NCI-H187 (cell line): ENCODE data around the gene IL10RA.
"Not testable (repeated sequence)": the region's sequence is repeated elsewhere in the genome, so short reads cannot be mapped to it uniquely, and the experiment has no call there.

Source experiments
- DNase-seq, 2 experiments: peaks; one replicate each; lab custom pipeline; 2025; lab: John Stamatoyannopoulos, UW

IL10RA gene

DNA sequence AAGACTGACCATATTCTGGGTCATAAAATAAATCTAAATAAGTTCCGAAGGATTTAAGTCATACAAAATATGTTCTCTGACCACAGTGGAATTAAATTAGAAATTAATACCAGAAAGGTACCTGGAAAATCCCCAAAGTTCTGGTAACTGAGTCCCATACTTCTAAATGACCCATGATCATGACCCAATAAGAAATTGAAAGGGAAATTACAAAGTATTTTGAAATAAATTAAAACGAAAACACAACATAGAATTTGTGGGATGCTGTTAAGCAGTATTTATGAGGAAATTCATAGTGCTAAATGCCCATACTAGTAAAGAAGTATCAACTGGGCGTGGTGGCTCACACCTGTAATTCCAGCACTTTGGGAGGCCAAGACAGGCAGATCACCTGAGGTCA lies 23.4 kb upstream of the IL10RA start:
- DNase-seq, result no peak

DNA sequence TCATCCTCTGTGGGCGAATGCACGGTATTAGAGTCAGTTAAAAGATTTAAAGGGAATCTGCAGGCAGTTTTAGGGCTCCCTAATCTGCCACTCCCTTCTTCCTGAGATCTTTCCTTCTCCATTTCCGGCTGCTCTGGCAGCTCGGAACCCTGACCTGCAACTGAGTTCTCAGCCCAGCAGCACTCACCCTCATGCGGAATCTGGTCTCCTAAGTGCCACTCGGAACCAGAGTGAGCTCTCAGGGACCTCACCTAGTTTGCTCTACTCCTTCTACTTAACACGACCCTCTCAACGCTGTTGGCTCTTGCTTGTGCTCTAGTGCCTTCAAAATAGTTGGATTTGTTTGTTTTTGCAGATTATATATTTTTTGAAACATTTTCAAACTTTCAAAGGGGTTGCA lies 19.3 kb upstream of the IL10RA start:
- DNase-seq, result no peak

DNA sequence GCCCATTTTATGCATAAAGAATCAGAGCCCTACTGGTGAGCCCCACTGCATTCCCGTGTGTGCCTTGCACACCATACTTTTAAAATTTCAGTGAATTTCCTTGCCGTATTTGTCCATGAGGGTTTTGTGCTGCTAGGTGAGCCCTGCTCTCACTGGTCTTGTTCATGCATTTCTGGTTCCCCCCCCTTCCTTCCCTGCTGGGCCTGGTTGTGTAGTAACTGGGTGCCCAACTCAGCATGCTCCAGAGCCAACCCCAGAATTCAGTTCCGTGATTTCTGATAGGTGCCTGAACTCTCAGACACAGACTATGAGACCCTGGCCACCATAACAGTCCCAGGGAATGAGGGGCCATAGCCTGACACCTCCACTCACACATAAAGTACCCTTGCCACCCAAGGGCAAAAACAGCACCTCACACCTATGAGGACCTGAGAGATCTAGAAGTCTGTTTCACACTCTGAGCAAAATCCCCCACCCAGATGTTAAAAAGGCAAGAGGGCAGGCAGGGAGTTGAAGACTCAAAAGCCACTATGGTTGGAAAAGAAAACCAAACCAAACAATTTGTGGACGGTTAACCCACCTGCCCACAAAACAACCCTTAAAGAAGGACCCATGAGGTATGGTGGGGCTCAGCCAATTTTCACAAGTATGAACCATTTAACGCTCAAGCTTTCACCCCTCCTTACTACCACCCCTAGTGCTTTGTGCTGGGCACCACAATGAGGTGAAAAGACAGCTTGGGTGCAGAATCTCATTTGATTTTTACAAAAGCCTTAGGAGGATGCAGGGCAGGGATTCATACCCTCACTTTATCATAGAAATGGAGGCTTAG lies 16.8 kb upstream of the IL10RA start:
- no peak for DNase-seq

- no peak for DNase-seq
Observed at GRCh38 chr11:117970400-117971024, 15.7 kb upstream of the IL10RA start.

DNA sequence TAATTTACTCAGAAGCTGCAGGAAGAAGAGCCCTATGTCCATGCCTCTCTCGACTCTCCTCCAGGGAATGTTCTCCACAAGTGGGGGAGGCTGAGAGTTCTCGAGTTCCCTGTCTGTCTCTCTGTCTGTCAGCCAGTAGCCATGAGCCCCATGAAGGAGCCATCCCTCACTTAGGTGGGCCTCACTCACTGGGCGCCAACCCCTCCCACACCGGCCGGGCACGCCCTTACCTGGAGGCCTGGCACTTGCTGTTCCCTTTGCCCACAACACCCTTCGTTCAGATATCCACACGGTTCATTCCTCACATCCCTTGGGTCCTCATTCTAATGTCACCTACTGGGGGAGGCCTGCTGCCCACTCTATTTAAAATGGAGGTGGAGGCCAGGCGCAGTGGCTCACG lies 14.2 kb upstream of the IL10RA start:
- DNase-seq, result no peak

GRCh38 chr11:117972629-117973502 lies 13.3 kb upstream of the IL10RA start:
- no peak for DNase-seq

- DNase-seq, result no peak
Observed at GRCh38 chr11:117973503-117973860, 12.7 kb upstream of the IL10RA start.

DNA sequence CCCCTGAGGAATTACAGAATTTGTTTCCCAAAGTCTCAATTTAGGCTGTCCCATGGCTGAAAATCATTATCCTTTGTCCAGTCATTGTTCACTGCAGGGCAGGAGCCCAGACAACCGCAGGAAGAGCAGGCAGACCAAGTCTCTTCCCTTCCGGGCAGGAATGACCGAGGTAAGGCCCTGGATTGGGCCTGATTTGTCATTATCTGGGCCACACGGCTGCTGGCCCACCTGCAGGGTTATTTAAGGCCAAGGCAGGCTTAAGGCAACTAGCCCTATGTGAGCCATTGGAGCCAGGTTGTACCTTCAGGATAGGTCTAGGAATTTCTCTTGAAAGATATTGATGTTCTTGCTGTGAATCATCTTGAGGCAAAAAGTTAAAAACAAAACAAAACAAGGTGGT lies 9.7 kb upstream of the IL10RA start:
- DNase-seq, result no peak

DNA sequence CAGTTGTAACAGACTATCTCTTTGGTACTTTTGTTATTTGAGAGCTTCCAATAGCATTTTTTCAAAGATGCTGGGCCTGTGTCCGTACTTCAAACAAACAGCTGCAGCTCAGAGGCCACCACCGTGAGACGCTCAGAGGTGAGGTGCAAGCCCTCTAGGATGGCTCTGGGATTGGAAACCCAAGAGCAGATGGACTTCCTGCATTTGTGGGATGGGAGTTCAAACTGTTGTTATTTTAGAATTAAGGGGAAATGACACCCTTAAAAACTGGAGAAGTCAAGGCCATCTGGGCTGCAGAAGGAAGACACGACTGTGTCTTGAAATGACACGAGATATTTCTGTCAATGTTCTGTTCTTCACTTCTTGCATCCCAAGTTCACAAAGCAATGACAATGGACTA lies 9.2 kb upstream of the IL10RA start:
- DNase-seq, result no peak

DNA sequence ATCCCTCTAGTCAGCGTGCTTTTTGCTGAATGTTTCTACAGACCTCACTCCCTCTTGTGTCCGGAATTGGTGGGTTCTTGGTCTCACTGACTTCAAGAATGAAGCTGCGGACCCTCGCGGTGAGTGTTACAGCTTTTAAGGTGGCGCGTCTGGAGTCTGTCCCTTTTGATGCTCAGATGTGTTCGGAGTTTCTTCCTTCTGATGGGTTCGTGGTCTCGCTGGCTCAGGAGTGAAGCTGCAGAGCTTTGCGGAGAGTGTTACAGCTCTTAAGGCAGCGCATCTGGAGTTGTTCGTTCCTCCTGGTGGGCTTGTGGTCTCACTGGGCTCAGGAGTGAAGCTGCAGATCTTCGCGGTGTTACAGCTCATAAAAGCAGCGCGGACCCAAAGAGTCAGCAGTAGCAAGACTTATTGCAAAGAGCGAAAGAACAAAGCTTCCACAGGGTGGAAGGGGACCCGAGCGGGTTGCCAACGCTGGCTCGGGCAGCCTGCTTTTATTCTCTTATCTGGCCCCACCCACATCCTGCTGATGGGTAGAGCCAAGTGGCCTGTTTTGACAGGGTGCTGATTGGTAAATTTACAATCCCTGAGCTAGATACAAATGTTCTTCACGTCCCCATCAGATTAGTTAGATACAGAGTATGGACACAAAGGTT lies 8.5 kb upstream of the IL10RA start:
- DNase-seq, result not testable (repeated sequence)

GRCh38 chr11:117978291-117978910 lies 7.8 kb upstream of the IL10RA start:
- not testable (repeated sequence) for DNase-seq

GRCh38 chr11:117978991-117979390 lies 7.2 kb upstream of the IL10RA start:
- DNase-seq, result no peak

GRCh38 chr11:117979481-117980211 lies 6.5 kb upstream of the IL10RA start:
- no peak for DNase-seq

- no peak for DNase-seq
Observed at GRCh38 chr11:117980280-117980679, 5.9 kb upstream of the IL10RA start.

- no peak for DNase-seq
Observed at GRCh38 chr11:117980720-117981119, 5.5 kb upstream of the IL10RA start.

DNA sequence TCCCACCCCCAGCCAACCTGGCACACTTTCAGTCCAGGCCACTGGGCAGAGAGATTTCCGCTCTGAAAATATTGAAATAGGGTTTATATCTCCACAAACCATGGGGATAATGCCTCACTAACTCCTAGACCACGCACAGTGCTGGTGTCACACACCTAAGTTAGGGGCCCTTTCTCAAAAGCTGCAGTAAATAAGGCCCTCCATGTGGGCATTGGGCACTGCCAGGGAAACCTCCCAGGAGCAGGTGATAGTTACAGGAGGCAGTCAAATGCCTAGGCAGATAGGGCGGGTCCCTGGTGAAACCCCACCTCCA lies 3.1 kb upstream of the IL10RA start:
- DNase-seq, result no peak

- DNase-seq, result no peak
Observed at GRCh38 chr11:117984476-117984875, 1.7 kb upstream of the IL10RA start.

DNA sequence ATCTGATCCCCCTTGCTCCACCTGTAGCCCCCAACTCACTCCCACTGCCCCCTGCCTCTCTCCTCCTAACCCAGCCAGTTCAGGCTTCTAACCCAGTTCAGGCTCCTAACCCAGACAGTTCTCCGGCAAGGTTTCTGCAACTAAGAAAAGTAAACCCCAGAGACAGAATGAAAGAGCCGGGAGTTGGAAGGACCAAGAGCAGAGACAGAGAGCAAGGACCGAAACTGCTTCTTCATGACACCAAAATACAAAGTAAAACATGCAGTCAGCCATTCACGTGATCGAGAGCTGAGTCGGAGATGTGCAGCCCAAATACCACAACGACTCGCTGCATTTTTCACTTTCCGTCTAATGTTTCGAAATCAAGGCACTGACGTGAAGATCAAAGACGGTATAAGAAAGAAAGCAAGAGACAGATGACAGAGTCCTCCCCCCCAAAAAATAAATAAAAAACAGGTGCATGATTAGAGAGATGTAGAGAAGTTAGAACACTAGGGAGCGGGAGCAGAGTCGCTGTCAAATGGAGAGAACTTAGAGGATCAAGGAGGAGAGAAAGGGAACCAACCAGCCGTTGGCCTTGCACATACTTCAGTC lies 884 bp downstream of the IL10RA start:
- DNase-seq, result no peak

DNA sequence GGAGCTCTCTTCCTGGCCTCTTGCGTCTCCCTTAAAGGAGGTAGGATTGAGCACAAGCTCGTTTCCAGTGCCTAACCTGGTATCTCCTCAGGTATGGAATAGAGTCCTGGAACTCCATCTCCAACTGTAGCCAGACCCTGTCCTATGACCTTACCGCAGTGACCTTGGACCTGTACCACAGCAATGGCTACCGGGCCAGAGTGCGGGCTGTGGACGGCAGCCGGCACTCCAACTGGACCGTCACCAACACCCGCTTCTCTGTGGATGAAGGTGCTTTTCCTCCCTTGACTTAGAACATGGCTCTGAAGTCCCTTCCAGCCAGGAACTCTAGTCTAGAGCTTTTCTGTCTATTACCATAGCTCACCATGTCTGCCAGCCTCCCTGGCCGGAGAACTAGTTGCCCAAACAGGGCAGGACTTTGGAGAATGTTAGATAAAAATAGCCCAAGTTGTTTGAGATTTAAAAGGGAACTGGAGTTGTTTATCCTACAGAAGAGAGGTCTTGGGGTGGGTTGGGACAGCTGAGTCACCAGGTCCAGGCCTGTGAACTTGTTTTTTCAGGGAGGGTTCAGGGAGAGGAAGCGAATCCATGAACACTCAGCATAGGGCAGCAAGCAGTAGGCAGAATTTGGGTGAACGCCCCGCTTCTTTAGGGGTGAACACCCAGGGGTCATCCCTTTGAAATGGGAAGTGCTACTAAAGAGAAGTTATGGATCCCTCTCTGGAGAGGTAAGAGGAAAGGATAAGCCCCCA lies 3.3 kb downstream of the IL10RA start:
- DNase-seq, result no peak

DNA sequence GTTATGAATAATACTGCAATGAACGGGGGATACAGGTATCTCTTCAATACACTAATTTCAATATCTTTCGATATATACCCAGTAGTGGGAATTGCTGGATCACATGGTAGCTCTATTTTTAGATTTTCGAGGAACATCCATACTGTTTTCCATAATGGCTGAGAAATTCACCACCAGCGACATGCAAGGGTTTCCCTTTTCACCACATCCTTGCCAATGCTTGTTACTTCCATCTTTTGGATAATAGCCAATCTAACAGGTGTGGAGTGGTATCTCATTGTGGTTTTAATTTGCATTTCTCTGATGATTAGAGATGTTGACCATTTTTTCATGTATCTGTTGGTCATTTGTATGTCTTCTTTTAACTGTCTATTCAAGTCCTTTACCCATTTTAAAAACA lies 5.9 kb downstream of the IL10RA start:
- DNase-seq, result no peak
